Body of pancreas (tissue), 4 donors: ENCODE data around the gene SERHL2.

Experiments used
- CTCF ChIP-seq, 7 experiments: fragments of 450-650 bp in 4 of 7; fragments of 200-600 bp in 3 of 7; sonication (generic) in 3 of 7; IDR thresholded peaks; one replicate each; pipeline ENCODE4 v1.5.1; 2016 to 2019; ENCODE audit warnings: antibody characterized with exemption in 7 of 7
- POLR2A ChIP-seq, 3 donors: fragments of 450-650 bp; IDR thresholded peaks; one replicate each; pipeline ENCODE4 v1.6.1; 2016; ENCODE audit warnings: antibody characterized with exemption in 3 of 3, mild to moderate bottlenecking in 2 of 3

GRCh38 chr22:42536166-42536565, 17.6 kb upstream of the SERHL2 start:
- TF ChIP-seq CTCF (IDR thresholded peaks at IDR 0.05) (no peak), POLR2A (IDR thresholded peaks at IDR 0.05) (no peak)
